OCI-LY7 (cell line): ENCODE results near the gene QPCTL. TPM values are rescaled to one million over a fixed set of nuclear protein-coding genes. Genes with fewer than 3 reads are reported as not detected.
A peak's percentile ranks its signal among the peaks of the same experiment; 100 is the strongest.

Source experiments
- BruUV-seq: library from RNA; stranded (reverse); fragments of 400-500 nt; replicated peaks from 2 replicates; lab custom pipeline; 2021; lab: Mats Ljungman, UMichigan
- CTCF ChIA-PET: fragments of 300-600 bp; sonication (Branson Sonifier 250); formaldehyde crosslinking; loops from one replicate; lab custom pipeline; 2022; ENCODE audit warnings: antibody characterized with exemption; ENCODE audit not compliant: unreplicated experiment; lab: Charles Lee
- POLR2A ChIA-PET: fragments of 300-600 bp; sonication (Branson Sonifier 250); formaldehyde crosslinking; loops from one replicate; lab custom pipeline; 2022; ENCODE audit warnings: antibody characterized with exemption; lab: Charles Lee
- DNase-seq: peaks from one replicate; pipeline ENCODE4 v3.0.0-alpha.2; 2015; ENCODE audit warnings: low spot score
- H2AFZ ChIP-seq: fragments of 200-600 bp; sonication (generic), shearing (Covaris generic); 2 replicates; pipeline ENCODE4 v1.6.1; 2014; ENCODE audit warnings: mild to moderate bottlenecking, antibody characterized with exemption, low read length, moderate library complexity
- H3K27ac ChIP-seq: fragments of 200-600 bp; sonication (generic); 2 replicates; pipeline ENCODE4 v1.5.1; 2014; ENCODE audit warnings: mixed run types, low read depth, mild to moderate bottlenecking, moderate library complexity, low read length, inconsistent platforms; ENCODE audit not compliant: poor library complexity, severe bottlenecking
- H3K36me3 ChIP-seq: fragments of 200-600 bp; sonication (generic); 2 replicates; pipeline ENCODE4 v1.6.1; 2014; ENCODE audit warnings: mild to moderate bottlenecking, antibody characterized with exemption, low read length, moderate library complexity, mixed read lengths; ENCODE audit not compliant: insufficient read depth
- H3K4me1 ChIP-seq: fragments of 200-600 bp; sonication (generic); 2 replicates; pipeline ENCODE4 v1.5.1; 2014; ENCODE audit warnings: mild to moderate bottlenecking, low read length; ENCODE audit not compliant: insufficient read depth, poor library complexity, severe bottlenecking
- H3K4me2 ChIP-seq: fragments of 200-600 bp; sonication (generic); 2 replicates; pipeline ENCODE4 v1.6.1; 2014; ENCODE audit warnings: mild to moderate bottlenecking, low read length
- H3K4me3 ChIP-seq: fragments of 200-600 bp; sonication (generic); 2 replicates; pipeline ENCODE4 v1.5.1; 2014; ENCODE audit warnings: mild to moderate bottlenecking, low read depth, low read length; ENCODE audit not compliant: poor library complexity, severe bottlenecking
- H3K79me2 ChIP-seq: fragments of 200-600 bp; sonication (generic); 2 replicates; pipeline ENCODE4 v1.6.1; 2016; ENCODE audit warnings: low read depth, mild to moderate bottlenecking, low read length, moderate library complexity, mixed read lengths; ENCODE audit not compliant: insufficient read depth
- H3K9me2 ChIP-seq: fragments of 200-600 bp; sonication (generic); 2 replicates; pipeline ENCODE4 v1.6.1; 2016; ENCODE audit warnings: mild to moderate bottlenecking, low read length, mixed read lengths; ENCODE audit not compliant: insufficient read depth
- H3K9me3 ChIP-seq: fragments of 200-600 bp; sonication (generic); 2 replicates; pipeline ENCODE4 v1.6.1; 2014; ENCODE audit warnings: mild to moderate bottlenecking, mixed run types, low read length, mixed read lengths
- H4K20me1 ChIP-seq: fragments of 200-600 bp; sonication (generic); 2 replicates; pipeline ENCODE4 v1.6.1; 2014; ENCODE audit warnings: mild to moderate bottlenecking, antibody characterized with exemption, low read length, moderate library complexity, mixed read lengths; ENCODE audit not compliant: insufficient read depth
- CTCF ChIP-seq: fragments of 200-600 bp; sonication (generic); conservative IDR thresholded peaks from 2 replicates; pipeline ENCODE4 v1.5.1; 2014; ENCODE audit warnings: mild to moderate bottlenecking, antibody characterized with exemption, low read length, moderate library complexity, mixed read lengths
- EZH2phosphoT487 ChIP-seq: fragments of 200-600 bp; sonication (generic); IDR thresholded peaks from 2 replicates; pipeline ENCODE4 v1.6.1; 2018; ENCODE audit warnings: low read depth, borderline replicate concordance, mild to moderate bottlenecking, mixed run types, antibody characterized with exemption, low read length, moderate library complexity, mixed read lengths
- intact Hi-C: fragments of 100-400 bp; cut with micrococcal nuclease; formaldehyde crosslinking; loops from one replicate; pipeline ENCODE4 v1.10.0; 2022; ENCODE audit not compliant: unreplicated experiment
- total RNA-seq, 2 experiments: library from RNA; depleted of rRNA in 1 of 2; stranded (reverse); fragments of >200 nt in 1 of 2; shearing (Covaris generic) in 1 of 2; gene quantifications; 2 replicates each; pipeline ENCODE4 v1.2.3, GENCODE V29; 2014 to 2022

The QPCTL gene
- total RNA-seq, 2 experiments from 2014 or later: 24.8 to 26.3 TPM

GRCh38 chr19:45715139-45715538, 22.7 kb downstream of the QPCTL start:
- intact Hi-C loops: no loop called here
- Histone ChIP-seq H3K4me1 (peaks cover 42% of the 10 kb centered on the region), H3K4me2 (peak overlapping the region; percentile 44), H2AFZ (no peak overlapping the region), H3K79me2 (peaks cover 46% of the 10 kb centered on the region), H3K9me2 (no peaks in the 10 kb centered on the region), H3K27ac (peak overlapping the region; percentile 8), H4K20me1 (no peaks in the 10 kb centered on the region), H3K36me3 (peaks cover 18% of the 10 kb centered on the region), H3K9me3 (no peaks in the 10 kb centered on the region), H3K4me3 (no peak overlapping the region)
- TF ChIP-seq CTCF (no peak), EZH2phosphoT487 (no peak)
- no peak for DNase-seq
- CTCF ChIA-PET: interaction anchor here (0.5 kb wide), 1 partner anchor 1010 kb away, joined by 3 read pairs; no protein-coding TSS in a partner anchor
- POLR2A ChIA-PET: interaction anchor here (0.9 kb wide), 1 partner anchor 16 kb away, joined by 4 read pairs; no protein-coding TSS in a partner anchor
- no TSS peak for BruUV-seq

GRCh38 chr19:45716359-45717130, 24.1 kb downstream of the QPCTL start:
- Histone ChIP-seq H3K9me2 (no peaks in the 10 kb centered on the region), H3K79me2 (peaks cover 33% of the 10 kb centered on the region), H3K4me3 (peak overlapping the region; percentile 87), H4K20me1 (no peaks in the 10 kb centered on the region), H3K4me2 (peak overlapping the region; percentile 81), H3K9me3 (no peaks in the 10 kb centered on the region), H2AFZ (peak overlapping the region; percentile 47; the same call in 1 of the 2 replicates), H3K36me3 (peaks cover 17% of the 10 kb centered on the region), H3K27ac (peak overlapping the region; percentile 53), H3K4me1 (peaks cover 29% of the 10 kb centered on the region)
- ChIA-PET CTCF (interaction anchor here (0.6 kb wide), 1 partner anchor 23 kb away, joined by 3 read pairs; no protein-coding TSS in a partner anchor), POLR2A (interaction anchor here (0.6 to 3.4 kb wide), 12 partner anchors 9 to 318 kb away, joined by 3 to 13 read pairs (median 4); partner anchors contain the start of genes FBXO46, MEIOSIN, QPCTL and SIX5)
- TF ChIP-seq EZH2phosphoT487: no peak
- no peak for TF ChIP-seq CTCF
- TSS peak; percentile 74 for BruUV-seq
- intact Hi-C loops: no loop called here
- peak; percentile 36 for DNase-seq
